Cardiac muscle cell (in vitro differentiated cells and primary cell): ENCODE results near the gene ABHD16A. TPM values are rescaled to one million over a fixed set of nuclear protein-coding genes. Genes with fewer than 3 reads are reported as not detected.
"Not testable (repeated sequence)": the region's sequence is repeated elsewhere in the genome, so short reads cannot be mapped to it uniquely, and the experiment has no call there.

ENCODE experiments used
- DNase-seq, 2 donors: peaks; one replicate each; pipeline versions ENCODE4 v3.0.0 to v3.0.0-alpha.2; 2010 to 2017; ENCODE audit warnings: low read depth in 1 of 2, low spot score in 1 of 2
- H3K27ac ChIP-seq: fragments of 200-600 bp; sonication (generic); 2 replicates; pipeline ENCODE4 v1.5.1; 2016
- H3K27me3 ChIP-seq: fragments of 200-600 bp; sonication (generic); 2 replicates; pipeline ENCODE4 v1.6.0; 2016; ENCODE audit warnings: control low read depth
- H3K36me3 ChIP-seq: fragments of 200-600 bp; sonication (generic); 2 replicates; pipeline ENCODE4 v1.5.1; 2016; ENCODE audit warnings: control low read depth
- H3K4me1 ChIP-seq: fragments of 200-600 bp; sonication (generic); 2 replicates; pipeline ENCODE4 v1.8.1; 2017; ENCODE audit warnings: low read depth, mild to moderate bottlenecking, mixed run types
- H3K4me3 ChIP-seq: fragments of 200-600 bp; sonication (generic); 2 replicates; pipeline ENCODE4 v1.5.1; 2016; ENCODE audit warnings: mild to moderate bottlenecking
- H3K9me3 ChIP-seq: fragments of 200-600 bp; sonication (generic); 2 replicates; pipeline ENCODE4 v1.5.1; 2017; ENCODE audit warnings: low read depth, mild to moderate bottlenecking, control low read depth
- CTCF ChIP-seq: IDR thresholded peaks from 2 replicates; pipeline ENCODE4 v1.5.1; 2012; ENCODE audit warnings: low read depth, mild to moderate bottlenecking, low read length
- polyA plus RNA-seq: library from polyadenylated mRNA; unstranded; fragments of >200 nt; fragmentation: Nextera tagmentation; extraction: Ambion mirVana; gene quantifications from 2 replicates; pipeline ENCODE4 v1.2.1, GENCODE V29; 2016
- total RNA-seq: library from RNA; depleted of rRNA; stranded (reverse); fragments of >200 nt; gene quantifications from 2 replicates; pipeline ENCODE4 v1.2.3, GENCODE V29; 2016

Gene ABHD16A
- total and polyA plus RNA-seq, 2 experiments from 2014 or later, result 48.0 to 65.1 TPM

DNA sequence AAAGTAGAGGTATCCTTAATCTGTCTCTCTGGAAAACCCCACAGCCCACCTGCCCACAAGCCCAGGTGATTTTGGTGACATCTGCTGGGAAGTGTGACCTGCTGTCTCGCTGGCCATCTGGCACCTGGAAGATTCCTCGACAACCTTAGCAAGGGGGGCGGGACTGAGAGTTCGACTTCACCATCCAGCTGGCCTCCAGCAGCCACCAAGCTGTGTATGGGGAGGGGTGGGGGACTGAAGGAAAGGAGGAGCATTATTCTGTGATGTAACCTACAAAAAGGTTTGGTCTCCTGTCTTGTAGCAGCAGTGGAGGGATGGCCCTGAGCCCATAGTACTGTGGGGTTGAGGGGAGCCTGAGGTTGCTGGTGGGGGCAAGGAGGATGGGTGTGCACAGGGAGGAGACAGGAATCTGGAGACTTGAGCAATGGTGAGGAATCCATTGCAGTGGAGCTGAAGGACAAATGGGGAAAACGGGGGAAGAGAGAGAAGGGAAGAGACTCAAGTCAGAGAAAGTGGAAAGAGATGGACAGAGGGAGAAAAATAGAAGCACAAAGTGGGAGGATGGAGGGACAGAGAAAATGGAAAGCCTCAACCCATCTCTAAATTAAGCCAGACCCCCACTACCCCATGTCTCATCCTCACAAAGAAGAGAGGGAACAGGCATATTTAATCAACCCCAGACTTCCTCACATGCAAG, 7.5 kb upstream of the ABHD16A start:
- no peak for DNase-seq
- H3K27me3 ChIP-seq, result no peaks in the 10 kb centered on the region
- H3K4me1 ChIP-seq, result peaks cover 11% of the 10 kb centered on the region
- no peak for TF ChIP-seq CTCF
- no peak overlapping the region for H3K4me3 ChIP-seq
- H3K9me3 ChIP-seq, result no peaks in the 10 kb centered on the region
- no peak overlapping the region for H3K27ac ChIP-seq
- H3K36me3 ChIP-seq, result no peaks in the 10 kb centered on the region

- not testable (repeated sequence) for H3K27me3 ChIP-seq
Measured at GRCh38 chr6:31709157-31709556, 6.0 kb upstream of the ABHD16A start.

GRCh38 chr6:31708224-31708623, 5.1 kb upstream of the ABHD16A start:
- Histone ChIP-seq H3K9me3 (no peaks in the 10 kb centered on the region), H3K4me1 (no peaks in the 10 kb centered on the region), H3K4me3 (no peak overlapping the region), H3K36me3 (no peaks in the 10 kb centered on the region), H3K27me3 (no peaks in the 10 kb centered on the region), H3K27ac (no peak overlapping the region)
- TF ChIP-seq CTCF, result no peak
- no peak for DNase-seq

More at GRCh38 chr6:31709157-31709556, 6.0 kb upstream of the ABHD16A start:
- DNase-seq, H3K4me3 ChIP-seq, H3K9me3 ChIP-seq, H3K27ac ChIP-seq, H3K36me3 ChIP-seq, H3K4me1 ChIP-seq: not testable (repeated sequence)

DNA sequence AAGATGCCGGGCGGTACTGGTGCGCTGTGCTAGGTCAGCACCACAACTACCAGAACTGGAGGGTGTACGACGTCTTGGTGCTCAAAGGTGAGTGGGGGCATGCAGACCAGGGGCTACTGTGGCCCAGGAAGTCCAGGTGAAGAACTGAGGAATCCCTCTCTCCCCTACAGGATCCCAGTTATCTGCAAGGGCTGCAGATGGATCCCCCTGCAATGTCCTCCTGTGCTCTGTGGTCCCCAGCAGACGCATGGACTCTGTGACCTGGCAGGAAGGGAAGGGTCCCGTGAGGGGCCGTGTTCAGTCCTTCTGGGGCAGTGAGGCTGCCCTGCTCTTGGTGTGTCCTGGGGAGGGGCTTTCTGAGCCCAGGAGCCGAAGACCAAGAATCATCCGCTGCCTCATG, 4.6 kb upstream of the ABHD16A start:
- TF ChIP-seq CTCF, result no peak
- no peak for DNase-seq
- Histone ChIP-seq H3K9me3 (no peaks in the 10 kb centered on the region), H3K36me3 (no peaks in the 10 kb centered on the region), H3K27me3 (no peaks in the 10 kb centered on the region), H3K4me1 (no peaks in the 10 kb centered on the region), H3K27ac (no peak overlapping the region), H3K4me3 (no peak overlapping the region)

DNA sequence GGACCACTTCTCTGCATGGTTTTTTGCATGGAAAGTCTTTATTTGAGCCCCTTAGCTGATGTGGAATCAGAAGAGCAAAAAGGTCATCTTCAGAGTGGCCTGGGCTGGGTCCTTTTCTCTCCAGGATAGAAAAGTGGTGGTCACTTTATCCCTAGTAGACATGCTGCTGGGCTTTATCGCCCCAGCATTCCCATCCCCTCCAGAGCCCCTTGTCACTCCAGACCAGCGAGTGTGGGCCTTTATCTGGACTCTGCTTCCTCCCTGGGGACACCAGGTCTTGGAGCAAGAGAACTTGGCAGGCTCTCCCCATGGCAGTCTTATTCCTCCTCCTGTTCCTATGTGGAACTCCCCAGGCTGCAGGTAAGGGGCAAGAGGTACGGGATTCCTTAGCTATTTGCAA, 3.5 kb upstream of the ABHD16A start, which contains the start of gene LY6G6F:
Gene LY6G6F (plus strand): TSS at position 268 of the 400 bp plus-strand sequence. CDS start 41 bp downstream, at position 309.
- DNase-seq, result peak in 1 of 2 donors; percentile 62
- Histone ChIP-seq H3K4me3 (no peak within 1 kb of the TSS), H3K27me3 (no peaks in the 10 kb centered on the region), H3K27ac (no peak within 1 kb of the TSS), H3K4me1 (peaks cover 6% of the 10 kb centered on the region), H3K9me3 (no peaks in the 10 kb centered on the region), H3K36me3 (no peaks in the 10 kb centered on the region)
- TF ChIP-seq CTCF, result no peak

DNA sequence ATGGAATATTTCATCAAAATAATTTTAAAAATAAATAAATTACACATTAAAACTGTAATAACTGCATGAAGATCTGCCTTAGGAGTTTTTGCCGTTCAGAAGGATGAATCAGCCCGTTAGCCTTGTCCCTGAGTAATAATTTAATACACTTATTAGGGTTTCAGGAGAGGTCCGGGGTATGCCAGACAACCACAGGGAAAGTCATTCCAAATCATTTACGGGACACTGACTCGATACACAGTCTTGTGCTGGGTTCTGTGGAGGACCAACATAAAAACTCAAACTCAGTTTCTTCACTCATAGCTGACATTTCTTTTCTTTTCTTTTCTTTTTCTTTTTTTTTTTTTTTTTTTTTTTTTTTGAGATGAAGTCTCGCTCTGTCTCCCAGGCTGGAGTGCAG, 2.8 kb upstream of the ABHD16A start:
- peaks cover 8% of the 10 kb centered on the region for H3K4me1 ChIP-seq
- no peak overlapping the region for H3K27ac ChIP-seq
- no peak for TF ChIP-seq CTCF
- H3K4me3 ChIP-seq, result no peak overlapping the region
- H3K27me3 ChIP-seq, result no peaks in the 10 kb centered on the region
- H3K36me3 ChIP-seq, result no peaks in the 10 kb centered on the region
- DNase-seq, result no peak
- H3K9me3 ChIP-seq, result no peaks in the 10 kb centered on the region
